RPMI7951 (cell line): ENCODE data around the gene GRIFIN. TPM values are rescaled to one million over a fixed set of nuclear protein-coding genes. Genes with fewer than 3 reads are reported as not detected.

Experiments used
- DNase-seq: peaks from one replicate; pipeline ENCODE4 v3.0.0-alpha.2; 2012; ENCODE audit warnings: low read depth
- total RNA-seq: library from RNA; depleted of rRNA; stranded (reverse); fragments of >200 nt; shearing (Covaris generic); gene quantifications from 2 replicates; pipeline ENCODE4 v1.2.3, GENCODE V29; 2014; rRNA removed

GRIFIN gene, protein sequence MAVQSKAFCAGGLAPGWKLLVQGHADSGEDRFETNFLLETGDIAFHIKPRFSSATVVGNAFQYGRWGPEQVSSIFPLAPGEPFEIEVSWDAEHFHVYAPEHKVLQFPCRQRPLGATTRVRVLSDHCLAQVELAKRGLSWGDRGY
- total RNA-seq = not detected in 2 replicates

DNA sequence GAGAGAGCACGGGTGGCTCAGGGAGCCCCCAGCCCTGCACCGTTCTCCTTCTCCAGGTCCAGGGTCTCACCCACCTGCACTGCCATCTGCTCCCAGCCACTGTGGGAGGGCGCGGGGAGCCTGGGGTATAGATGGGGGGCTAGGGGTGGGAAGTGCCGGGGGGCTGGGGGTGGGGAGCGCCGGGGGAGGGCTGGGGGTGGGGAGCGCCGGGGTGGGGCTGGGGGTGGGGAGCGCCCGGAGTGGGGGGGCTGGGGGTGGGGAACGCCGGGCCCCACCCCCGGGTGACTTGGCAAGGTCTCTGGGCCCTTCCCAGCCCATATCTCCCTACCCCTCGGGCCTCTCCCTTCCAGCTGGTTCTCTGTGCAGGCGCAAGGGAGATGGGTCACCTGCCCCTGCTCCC lies at the start of gene GRIFIN:
Gene GRIFIN (minus strand): TSS at position 101 of the 400 bp plus-strand sequence. CDS start 15 bp downstream, at position 86.
- DNase-seq = no peak

DNA sequence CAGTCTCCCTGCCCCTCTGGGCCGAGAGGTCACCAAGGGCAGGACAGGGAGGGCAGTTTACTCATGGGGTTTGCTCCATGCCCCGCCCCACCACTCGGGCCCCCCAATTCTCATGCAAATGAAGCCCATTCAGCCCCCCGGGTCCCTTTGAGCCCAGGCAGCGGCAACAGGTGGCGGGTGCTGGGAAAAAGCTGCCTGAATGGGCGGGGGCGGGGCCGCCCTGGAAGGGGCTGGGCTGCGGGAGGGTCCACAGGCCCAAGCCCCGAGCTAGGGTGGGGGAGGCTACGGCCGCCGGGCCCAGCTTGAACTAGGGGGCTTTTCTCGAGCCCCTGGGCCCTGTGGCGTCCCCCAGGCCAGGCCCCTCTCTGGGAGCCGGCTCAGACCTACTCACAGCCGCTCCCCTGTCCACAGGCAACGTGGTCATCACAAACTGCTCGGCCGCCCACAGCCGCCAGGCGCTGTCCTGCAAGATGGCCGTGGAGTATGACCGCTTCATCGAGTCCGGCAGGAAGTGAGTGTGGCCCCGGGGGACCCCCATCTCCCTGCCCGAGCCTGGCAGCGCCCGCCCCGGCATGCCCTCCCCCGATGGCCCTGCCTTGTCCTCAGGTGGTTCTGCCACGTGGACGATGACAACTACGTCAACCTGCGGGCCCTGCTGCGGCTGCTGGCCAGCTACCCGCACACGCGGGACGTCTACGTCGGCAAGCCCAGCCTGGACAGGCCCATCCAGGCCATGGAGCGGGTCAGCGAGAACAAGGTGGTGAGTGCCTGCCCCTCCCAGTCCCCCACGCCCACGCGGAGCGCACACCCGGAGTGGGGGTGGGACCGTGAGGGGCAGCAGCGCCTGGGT lies 48.8 kb upstream of the GRIFIN start:
- no peak for DNase-seq

DNA sequence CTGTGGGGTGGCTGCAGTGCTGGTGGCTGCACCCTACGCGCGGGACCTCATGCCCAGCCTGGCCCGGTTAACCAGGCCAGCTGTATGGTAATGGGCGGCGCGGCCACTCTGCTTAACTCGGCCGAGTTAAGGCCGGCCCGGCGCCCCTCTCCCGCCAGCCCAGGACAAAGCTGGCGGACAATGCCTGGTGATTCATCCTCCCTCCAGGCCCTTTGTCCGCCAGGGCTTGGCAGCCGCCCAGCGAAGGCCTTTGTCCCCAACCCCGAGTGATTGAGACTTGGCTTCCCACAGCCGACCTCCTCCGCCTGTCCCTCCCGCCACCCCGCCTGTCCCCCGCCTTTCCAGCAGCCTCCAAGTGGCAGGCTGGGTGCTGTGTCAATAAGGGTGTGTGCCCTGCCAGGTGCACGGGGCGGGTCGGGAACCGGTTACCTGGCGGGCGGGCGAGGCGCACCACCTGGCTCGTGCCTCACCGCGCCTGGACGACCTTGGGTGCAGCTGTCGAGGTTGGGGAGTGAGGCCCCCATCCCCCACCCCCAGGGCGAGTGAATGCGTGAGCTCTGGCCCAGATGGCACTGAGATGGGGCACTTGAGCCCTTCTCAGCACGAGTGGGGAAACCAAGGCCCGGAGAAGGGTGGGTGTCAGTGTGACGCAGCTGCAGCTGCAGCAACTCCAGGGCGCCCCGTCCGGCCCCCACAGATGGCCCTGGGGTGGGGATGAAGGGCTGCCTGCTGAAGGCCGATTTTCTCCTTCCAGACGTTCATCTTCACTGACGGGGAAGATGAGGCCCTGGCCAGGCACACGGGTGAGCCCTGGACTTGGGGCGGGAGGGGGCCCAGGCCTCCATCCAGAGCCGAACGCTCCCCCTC lies 48.0 kb upstream of the GRIFIN start:
- peak; percentile 91 for DNase-seq

DNA sequence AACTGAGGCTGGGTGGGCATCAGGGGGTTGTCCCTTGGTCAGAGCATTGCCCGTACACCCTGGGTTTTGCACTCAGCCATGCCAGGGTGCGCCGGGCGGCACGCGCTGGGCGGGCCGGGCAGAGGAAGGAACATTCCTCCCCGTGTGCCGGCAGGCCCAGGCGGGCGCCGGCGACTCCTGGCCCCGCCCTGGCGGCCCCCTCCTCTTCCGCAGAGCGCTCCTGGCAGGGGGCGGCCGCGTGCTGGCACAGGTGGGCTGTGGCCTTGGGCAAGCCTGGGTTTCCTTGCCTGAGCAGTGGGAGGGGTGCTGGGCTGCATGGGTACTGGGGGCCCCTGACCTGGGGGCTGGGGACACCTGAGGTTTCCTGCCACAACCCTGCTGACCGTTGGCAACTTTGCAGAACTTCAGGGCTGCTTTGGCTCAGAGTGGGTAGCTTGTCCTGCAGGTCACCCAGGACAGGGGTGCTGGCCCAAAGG lies 47.3 kb upstream of the GRIFIN start:
- no peak for DNase-seq

DNA sequence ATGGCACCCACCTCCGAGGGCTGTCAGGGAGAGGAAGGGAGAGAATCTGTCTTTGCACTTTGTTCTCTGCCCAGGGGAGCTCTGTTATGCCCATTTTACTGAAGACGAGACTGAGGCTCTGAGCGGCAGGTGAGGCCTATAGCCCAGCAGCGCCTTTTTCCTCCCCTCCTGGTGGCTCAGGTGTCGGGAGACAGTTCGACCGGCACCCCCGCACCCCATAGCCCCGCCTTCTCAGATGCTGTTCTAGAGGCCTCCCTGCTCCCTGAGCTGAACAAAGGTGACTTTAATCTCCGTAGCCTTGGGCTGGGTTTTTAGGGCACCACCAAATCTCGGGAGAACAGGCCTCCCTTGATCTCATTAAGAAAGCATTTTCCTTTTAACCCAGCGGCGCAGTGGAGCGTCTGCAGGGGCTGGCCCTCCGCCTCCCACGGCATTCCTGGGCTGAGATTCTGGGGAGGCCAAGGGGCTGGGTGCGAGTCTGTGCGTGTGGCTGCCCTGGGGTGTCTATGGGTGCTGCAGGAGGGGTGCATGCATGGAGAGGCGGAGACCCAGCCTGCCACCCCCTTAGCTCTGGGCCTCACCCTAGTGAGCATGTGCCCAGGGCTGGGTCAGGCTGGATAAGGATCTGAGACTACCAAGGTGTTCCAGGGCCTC lies 46.7 kb upstream of the GRIFIN start:
- peak; percentile 80 for DNase-seq

DNA sequence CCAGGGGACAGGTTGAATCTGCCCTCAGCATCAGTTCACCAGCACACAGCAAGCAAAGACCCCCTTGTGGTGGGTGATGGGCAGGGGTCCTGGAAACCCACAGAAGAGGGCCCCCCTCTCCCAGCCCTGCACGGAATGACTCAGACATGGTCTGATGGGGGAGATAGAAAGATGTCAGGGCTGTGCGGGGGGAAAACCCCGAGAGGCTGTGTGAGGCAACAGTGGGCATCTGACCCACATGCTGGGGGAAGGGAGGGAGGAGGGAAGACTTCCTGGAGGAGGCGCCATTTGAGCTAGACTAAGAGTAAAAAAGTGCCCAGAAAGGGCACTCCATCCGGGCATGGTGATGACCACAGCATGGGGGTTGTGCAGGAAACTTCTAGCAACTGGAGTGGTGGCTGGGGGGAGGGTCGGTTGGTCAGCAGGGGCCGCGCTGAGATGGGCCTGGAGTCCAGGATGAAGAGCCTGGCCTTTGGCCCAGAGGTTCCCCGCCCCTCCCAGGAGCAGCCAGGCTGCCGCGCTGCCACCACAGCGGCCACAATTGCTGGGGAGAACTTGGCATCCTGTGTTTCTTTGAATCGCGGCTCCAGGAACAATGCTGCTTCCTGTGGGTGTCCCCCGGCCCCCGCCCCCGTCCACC lies 45.9 kb upstream of the GRIFIN start:
- peak; percentile 87 for DNase-seq

DNA sequence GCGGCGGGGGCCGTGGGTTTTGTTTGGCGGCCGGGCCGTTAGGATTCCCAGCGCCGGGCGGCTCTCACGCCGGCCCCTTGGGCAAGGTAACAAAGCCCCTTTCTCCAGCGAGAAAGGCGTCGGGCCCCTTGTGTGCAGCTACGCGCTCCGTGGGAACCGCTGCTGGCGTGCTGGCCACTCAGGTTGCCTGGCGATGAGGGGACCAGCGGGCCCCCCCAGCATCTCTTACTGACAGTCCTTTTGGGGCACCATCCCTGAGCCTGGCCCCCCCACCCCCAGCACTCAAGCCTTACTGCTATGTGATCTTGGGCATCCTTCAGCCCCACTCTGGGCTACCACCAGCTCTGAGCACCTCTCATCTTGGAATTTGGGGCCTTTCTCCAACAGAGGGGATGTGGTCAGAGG lies 45.1 kb upstream of the GRIFIN start:
- DNase-seq = no peak

DNA sequence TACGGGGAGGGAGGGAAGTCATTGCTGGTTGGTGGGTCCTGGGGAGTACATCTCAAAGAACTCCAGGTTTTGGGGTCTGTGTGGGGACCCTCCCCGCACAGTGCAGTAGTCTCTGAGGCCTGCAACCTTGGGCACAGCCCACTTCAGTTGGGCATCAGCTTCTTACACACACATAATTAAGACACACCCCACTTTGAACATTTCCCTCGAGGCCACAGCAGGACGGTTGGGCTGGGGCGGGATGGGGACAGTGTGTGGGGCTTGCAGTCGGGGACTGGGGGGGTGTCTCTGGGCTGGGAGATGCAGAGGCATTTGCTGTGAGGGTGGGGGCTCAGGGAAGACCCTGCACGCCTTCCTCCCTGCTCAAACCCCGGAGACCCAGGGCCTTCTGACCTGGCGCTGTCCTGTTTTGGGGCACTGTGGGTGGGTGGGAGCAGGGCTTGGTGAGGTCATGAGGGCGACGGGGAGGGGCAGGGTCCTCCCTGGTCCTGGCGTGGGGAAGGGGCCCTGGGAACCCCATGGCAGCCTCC lies 44.6 kb upstream of the GRIFIN start:
- DNase-seq = peak; percentile 68

DNA sequence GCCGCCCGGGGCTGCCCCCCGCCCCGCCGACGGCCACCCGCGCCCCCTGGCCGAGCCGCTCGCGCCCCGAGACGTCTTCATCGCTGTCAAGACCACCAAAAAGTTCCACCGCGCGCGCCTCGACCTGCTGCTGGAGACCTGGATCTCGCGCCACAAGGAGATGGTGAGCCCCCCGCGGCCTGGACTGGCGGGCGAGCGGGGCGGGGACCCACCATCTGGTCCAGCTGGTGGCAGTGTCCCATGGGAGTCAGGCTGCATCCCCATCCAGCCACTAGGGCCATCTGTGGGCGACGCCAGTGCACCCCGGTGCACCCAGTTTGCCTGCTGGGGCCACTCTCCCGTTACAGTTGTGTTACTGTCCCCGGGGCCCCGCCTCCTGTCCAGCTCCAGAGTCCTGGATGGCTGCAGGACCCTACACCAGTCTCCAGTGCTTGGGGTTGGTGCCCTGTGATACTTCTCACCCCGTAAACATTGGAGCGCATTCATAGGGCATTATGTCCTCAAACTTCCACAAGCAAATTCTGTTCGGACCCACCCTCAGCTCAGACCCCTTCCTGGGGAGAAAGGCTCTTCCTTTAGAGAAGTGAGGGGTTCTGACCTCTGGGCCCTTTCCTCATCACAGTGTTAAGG lies 44.0 kb upstream of the GRIFIN start:
- DNase-seq = peak; percentile 62

DNA sequence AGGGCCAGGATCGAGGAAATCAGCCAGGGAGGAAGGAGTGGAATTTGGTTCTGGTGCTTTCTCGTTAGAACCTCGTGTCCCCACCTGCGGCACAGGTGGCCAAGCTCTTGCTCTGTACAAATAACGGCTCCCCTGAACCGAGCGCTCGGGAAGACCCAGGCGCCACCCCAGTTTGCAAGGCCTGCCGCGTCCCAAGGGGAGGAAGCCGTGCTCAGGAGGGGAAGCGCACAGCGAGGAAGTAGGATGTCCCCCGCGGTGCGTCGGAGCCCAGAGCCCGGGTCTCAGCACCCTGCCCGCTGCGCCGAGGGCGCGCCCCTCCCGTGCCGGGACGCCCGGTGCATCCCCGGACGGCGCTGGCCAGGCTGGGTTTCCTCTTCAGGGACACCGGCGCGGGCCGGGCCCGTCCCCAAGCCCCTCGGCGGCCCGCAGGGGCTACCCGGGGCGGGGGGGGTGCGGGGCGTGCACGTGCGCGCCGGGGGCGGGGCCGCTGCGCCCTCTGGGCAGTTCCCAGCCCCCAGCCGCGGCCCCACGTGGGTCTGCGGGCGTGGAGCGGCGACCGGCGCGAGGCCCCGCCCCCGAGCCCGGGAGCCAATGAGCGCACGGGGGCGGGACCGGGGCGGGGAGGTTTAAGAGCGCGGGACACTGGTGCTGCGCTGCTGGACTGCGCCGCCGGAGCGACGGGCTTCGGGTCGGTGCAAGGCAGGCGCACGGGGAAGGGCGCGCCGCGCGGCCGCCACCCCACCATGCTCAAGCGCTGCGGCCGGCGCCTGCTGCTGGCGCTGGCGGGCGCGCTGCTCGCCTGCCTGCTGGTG lies 43.1 kb upstream of the GRIFIN start, which contains the start of gene LFNG:
Gene LFNG (plus strand): TSS at position 656 of the 812 bp plus-strand sequence. CDS start 88 bp downstream, at position 744.
- DNase-seq = peak; percentile 93

DNA sequence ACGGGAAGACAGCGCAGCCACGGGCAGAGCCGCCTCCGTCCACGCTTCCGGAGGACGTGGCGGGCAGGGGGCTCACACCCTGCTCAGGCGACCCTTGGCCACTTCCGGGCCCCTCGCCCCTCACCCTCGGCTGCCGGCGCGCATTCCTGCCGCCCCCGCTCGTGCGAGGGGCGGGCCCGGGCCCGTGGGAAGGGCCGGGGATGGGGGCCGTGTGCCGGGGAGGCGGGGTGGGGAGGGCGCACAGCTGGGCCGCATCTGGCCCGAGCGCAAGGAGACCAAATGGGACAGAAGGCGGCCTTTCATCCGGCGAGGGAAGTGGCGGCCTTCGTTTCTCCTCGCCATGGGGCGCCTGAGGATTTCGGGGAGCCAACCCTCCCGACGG lies 42.5 kb upstream of the GRIFIN start:
- DNase-seq = peak; percentile 49

DNA sequence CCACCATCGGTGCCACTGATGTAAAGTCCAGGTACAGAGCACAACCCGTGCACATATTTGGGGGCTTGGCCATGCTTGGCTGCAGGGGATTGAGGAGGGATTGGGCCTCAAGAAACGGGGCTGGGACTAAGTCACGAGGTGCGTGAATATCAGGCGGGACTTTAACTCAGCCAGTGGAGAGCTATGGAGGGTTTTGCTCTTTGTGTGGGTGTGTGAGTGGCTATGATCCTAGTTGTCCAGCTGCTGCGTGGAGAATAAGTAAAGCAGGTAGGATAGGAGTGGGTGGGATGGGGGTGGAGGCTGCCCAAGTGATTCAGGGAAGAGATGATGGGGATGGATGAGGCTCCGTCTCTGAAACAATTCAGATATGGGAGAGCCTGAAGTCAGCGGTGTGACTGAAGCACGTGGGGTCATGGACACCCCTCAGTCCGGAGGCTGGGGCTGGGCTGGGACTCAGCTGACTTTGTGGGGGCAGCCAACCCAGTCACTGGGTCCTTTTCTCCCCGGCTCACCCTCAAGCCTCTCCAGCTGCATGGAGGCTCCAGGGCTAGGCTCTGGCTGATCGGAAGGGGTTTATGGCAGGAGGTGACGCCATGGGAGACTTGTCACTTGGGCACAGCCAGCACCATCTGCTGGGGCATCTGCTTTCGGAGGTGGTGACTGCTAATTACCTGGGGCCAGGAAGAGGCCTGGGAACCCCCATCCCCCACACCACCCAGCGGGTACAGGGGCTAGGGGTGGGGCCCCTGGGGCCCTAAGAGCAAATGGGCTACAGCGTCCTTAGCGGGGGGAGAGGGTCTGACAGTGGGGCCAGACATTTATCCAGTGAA lies 41.7 kb upstream of the GRIFIN start:
- DNase-seq = no peak

DNA sequence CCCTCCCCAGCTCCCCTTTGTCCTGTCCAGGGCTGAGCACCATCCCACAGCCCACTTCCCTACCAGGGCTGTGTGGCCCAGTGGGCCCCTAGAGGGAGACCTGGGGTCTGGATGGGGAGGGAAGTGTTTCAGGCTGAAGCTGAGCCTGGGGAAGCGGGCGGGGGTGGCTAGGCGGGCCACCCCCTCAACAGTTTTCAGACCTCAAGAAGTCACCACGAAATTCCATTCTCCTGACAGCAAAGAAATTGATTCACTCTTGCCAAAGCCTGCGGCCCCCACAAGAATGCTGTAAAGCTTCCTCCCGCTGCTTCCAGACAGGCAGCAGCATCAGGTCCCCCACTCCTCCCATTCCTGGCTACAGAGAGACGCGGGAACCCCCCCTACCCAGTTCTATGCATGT lies 40.8 kb upstream of the GRIFIN start:
- DNase-seq = peak; percentile 95

DNA sequence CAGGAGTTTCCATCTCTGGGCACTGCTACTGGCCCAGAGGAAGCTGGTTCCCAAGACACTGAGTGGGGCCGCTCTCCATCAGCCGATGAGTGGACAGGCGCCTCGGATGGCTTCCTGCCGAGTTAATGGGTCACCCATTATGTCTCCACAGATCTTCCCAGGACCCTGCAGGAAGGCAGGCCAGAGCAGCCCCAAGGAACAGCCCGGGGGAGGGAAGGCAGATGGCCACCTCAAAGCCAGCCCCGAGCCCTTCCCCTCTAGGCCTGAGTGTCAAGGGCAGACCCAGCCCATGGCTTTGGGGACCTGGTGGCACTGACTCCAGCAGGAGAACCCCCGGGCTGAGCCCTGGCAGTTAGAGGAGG lies 40.0 kb upstream of the GRIFIN start:
- DNase-seq = peak; percentile 77

DNA sequence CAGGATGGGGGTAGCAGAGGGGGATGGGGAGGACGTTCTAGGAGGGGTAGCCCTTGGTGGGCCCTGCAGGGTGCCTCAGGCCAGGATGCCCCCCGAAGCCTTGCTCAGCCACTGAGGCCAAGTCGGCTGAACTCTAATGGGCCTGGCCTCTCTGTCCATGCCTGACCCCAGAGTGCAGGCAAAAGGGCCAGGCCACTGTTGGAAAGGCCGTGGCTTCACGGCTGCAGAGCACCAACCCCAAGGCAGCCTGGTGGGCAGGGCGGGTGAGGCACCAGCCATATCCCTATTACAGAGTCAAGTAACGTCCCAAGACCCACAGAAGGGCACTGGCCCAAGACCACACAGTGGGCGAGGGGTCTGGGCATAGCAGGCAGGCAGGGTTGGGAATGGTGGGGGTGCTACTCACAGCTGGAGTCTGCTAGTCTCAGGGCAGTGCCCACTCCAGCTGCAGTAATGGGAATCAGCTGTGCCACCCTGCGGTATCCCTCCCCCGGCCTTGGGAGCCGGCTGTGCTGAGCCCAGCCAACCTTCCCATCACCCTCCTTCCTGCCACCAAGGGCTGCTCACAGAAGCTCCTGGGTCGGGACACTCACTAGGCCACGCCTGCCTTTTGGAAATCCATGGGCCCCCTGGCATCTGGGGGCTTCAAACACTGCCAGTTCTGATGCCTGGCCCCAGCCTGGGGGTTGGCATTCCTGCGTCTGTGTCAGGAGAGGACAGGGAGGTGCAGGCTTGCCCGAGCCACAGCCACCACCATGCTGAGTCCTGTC lies 39.4 kb upstream of the GRIFIN start:
- DNase-seq = peak; percentile 82

DNA sequence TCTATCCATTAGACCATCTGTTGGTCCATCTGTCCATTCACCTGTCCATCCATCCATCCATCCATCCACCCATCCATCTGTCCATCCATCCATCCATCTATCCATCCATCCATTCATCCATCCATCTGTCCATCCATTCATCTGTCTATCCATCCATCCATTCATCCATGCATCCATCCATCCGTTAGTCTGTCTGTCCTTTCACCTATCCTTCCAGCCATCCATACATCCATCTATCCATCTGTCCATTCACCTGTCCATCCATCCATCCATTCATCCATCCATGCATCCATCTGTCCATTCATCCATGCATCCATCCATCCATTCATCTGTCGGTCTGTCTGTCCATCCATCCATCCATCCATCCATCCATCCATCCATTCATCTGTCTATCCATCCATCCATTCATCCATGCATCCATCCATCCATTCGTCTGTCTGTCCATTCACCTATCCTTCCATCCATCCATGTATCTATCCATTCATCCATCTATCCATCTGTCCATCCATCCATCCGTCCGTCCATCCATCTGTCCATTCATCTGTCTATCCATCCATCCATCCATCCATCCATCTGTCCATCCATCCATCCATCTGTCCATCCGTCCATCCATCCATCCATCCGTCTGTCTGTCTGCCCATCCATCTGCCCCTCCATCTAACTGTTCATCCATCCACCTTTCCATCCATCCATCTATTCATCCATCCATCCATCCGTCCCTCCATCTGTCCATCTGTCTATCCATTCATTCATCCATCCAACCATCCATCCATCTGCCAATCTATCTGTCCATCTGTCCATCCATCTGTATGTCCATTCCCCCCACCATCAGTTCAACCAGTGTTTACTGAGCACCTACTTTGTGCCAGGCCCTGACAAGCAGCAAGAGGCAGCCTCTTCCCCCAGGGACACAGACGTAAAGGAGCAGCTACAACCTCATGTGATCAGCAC lies 38.5 kb upstream of the GRIFIN start:
- DNase-seq = no peak

DNA sequence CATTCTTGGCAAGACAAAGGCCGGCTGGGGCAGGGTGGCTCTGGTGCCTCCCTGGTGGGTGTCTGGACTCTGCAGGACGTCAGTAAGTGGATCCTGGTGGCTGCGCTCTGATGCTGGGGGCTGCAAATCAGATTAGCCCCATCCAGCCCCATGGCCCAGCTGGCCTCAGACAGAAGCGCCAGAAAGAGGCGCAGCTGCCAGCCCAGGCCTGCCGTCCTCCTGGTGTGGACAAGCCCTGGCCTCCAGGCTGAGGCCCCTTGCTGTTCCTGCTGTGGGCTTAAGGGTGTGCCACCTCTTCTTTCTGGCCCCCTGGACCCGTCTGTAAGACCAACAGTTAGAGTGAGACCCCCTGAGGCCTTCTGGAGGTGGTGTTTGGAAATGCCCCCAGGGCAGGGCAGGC lies 37.5 kb upstream of the GRIFIN start:
- no peak for DNase-seq
